Measurements from ENCODE around the gene FAU.

Gene FAU

DNA sequence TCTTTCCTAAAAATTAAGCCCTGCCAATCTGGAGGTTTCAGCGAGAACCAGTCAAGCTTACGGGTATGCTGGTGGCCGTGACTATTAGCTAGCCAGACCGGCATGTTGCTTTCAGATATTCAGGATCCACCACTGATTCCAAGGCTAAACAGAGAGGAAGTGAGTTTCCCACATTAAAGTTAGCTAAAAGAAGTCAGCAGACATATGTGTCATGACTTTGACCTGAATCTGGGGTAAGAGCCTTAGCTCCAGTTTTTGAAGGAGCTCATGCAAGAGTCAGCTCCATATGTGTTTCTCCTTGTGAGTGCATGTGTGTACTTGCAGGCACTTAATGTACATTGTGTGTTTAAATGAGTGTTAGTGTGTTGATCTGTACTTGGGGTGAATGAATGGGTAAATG, 36.5 kb downstream of the FAU start:
- no peak overlapping the region for H3K27ac ChIP-seq (ENCODE audit: low read depth, low read length)
- H3K4me3 ChIP-seq (ENCODE audit: low read depth, low read length): no peak overlapping the region
- H3K9ac ChIP-seq (ENCODE audit: low read length): no peak overlapping the region
- peaks cover 6% of the 10 kb centered on the region for H3K4me1 ChIP-seq (ENCODE audit: control insufficient read depth, insufficient read depth, low read length)
- H3K36me3 ChIP-seq (ENCODE audit: control insufficient read depth, insufficient read depth, low read length): peaks cover 66% of the 10 kb centered on the region
- H3K27me3 ChIP-seq (ENCODE audit: control insufficient read depth, insufficient read depth, low read length): no peaks in the 10 kb centered on the region
- no peaks in the 10 kb centered on the region for H3K9me3 ChIP-seq (ENCODE audit: control insufficient read depth, insufficient read depth, low read depth, low read length)

DNA sequence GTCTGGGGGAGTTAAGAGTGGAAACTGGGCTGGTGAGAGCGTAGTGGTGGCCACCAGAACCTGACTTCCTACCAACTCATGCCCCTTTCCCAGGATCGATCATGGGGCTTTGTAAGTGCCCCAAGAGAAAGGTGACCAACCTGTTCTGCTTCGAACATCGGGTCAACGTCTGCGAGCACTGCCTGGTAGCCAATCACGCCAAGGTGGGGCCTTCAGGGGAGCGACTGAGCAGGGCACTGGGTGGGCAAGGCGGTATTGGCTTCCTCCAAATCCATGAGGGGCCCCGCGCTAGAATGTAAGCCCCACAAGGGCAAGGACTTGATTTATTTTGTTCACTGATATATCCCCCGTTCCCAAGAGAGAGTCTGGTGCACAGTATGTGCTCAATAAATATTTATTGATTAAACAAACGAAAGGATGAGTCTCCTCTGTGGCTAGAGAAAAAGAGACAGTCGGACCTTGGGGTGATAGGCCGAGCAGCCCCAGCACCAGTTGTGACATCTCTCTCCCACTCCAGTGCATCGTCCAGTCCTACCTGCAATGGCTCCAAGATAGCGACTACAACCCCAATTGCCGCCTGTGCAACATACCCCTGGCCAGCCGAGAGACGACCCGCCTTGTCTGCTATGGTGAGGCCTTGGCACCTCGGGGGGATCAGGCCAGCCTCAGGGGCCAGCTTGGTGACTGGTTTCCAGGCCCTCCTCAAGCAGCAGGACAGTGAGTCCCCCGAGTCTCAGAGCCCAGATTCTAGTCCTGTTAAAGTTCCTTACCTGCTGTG, 37.1 kb downstream of the FAU start:
- Histone ChIP-seq H3K9ac (ENCODE audit: low read length) (peak overlapping the region; percentile 99), H3K9me3 (ENCODE audit: control insufficient read depth, insufficient read depth, low read depth, low read length) (no peaks in the 10 kb centered on the region), H3K4me3 (ENCODE audit: low read depth, low read length) (peak overlapping the region; percentile 98), H3K27me3 (ENCODE audit: control insufficient read depth, insufficient read depth, low read length) (no peaks in the 10 kb centered on the region), H3K4me1 (ENCODE audit: control insufficient read depth, insufficient read depth, low read length) (peaks cover 6% of the 10 kb centered on the region), H3K36me3 (ENCODE audit: control insufficient read depth, insufficient read depth, low read length) (peaks cover 70% of the 10 kb centered on the region), H3K27ac (ENCODE audit: low read depth, low read length) (no peak overlapping the region)

GRCh38 chr11:65083834-65084597, 37.9 kb downstream of the FAU start, which contains the start of the genes CDCA5 and ZFPL1:
Gene CDCA5 (minus strand): TSS chr11:65084040. CDS start chr11:65083978, 62 bp downstream.
Gene ZFPL1 (plus strand): TSS chr11:65084222. CDS start chr11:65084699, 477 bp downstream.
- no peaks in the 10 kb centered on the region for H3K9me3 ChIP-seq (ENCODE audit: control insufficient read depth, insufficient read depth, low read depth, low read length)
- peaks cover 6% of the 10 kb centered on the region for H3K4me1 ChIP-seq (ENCODE audit: control insufficient read depth, insufficient read depth, low read length)
- peak within 1 kb of the TSS; percentile 99 for H3K9ac ChIP-seq (ENCODE audit: low read length)
- peaks cover 70% of the 10 kb centered on the region for H3K36me3 ChIP-seq (ENCODE audit: control insufficient read depth, insufficient read depth, low read length)
- H3K4me3 ChIP-seq (ENCODE audit: low read depth, low read length): peak within 1 kb of the TSS; percentile 98
- peak within 1 kb of the TSS; percentile 97 for H3K27ac ChIP-seq (ENCODE audit: low read depth, low read length)
- H3K27me3 ChIP-seq (ENCODE audit: control insufficient read depth, insufficient read depth, low read length): no peaks in the 10 kb centered on the region

DNA sequence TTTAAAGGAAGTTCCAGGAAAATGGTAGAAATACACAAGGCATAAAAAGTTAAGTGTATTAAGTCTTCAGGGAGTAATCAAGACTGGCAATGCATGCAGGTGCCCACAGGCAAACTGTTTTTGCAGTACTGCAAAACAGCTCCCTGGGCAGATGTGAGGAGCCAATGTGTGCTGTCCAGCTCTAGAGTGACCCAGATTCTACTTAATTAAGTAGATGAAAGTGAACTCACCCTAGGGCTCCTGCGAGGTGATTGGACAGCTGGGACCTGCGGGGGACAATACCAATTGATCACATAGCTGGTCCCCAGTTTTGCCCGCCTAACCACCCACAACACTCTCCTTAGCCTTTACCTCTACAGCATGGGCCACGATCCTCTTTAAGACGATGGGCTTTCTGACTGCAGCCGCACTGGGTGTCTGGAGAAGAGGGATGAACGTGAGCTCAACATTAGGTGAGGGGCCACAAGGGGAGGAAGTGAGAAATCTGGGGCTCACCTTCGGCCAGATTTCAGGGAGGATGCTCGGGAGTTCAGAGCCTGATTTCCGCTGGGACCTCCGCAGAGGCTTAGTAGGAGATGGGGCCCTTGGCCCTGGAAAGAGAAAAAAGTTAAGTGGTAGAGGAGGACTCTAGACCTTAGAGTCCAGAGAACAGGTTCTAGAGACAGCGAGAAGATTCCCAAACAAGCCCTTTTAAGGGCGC, 38.6 kb downstream of the FAU start:
- Histone ChIP-seq H3K27ac (ENCODE audit: low read depth, low read length) (peak overlapping the region; percentile 97), H3K4me3 (ENCODE audit: low read depth, low read length) (peak overlapping the region; percentile 98), H3K9ac (ENCODE audit: low read length) (peak overlapping the region; percentile 99), H3K27me3 (ENCODE audit: control insufficient read depth, insufficient read depth, low read length) (no peaks in the 10 kb centered on the region), H3K36me3 (ENCODE audit: control insufficient read depth, insufficient read depth, low read length) (peaks cover 70% of the 10 kb centered on the region), H3K4me1 (ENCODE audit: control insufficient read depth, insufficient read depth, low read length) (peaks cover 6% of the 10 kb centered on the region), H3K9me3 (ENCODE audit: control insufficient read depth, insufficient read depth, low read depth, low read length) (no peaks in the 10 kb centered on the region)

DNA sequence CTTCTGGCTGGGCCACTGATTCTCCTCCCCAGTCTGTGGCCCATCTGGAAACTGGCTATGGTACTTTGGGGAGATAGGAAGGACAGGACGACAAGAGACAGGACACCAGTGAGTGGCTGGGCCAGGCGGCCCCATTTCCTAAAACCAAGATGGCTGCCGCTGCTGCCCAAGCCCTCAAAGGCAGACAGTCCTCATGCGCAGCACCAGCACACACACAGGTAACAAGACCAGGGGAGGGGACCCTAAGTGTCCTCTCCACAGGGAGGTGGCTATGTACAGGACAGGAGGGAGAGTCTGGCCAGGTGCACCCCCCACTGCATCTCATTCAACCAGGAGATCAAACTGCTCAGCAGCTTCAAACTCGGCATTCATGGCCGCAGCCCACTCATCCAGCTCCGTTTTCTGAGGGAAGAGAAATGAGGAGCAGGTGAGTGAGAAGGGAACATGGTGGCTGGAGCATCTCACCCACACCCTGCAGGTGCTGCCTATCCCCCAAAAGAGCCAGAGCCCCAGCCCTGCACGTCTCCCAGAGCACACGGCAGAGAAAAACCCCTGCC, 43.1 kb downstream of the FAU start:
- H3K9ac ChIP-seq (ENCODE audit: low read length): no peak overlapping the region
- H3K4me1 ChIP-seq (ENCODE audit: control insufficient read depth, insufficient read depth, low read length): peaks cover 6% of the 10 kb centered on the region
- H3K36me3 ChIP-seq (ENCODE audit: control insufficient read depth, insufficient read depth, low read length): peaks cover 62% of the 10 kb centered on the region
- no peaks in the 10 kb centered on the region for H3K27me3 ChIP-seq (ENCODE audit: control insufficient read depth, insufficient read depth, low read length)
- H3K27ac ChIP-seq (ENCODE audit: low read depth, low read length): no peak overlapping the region
- no peaks in the 10 kb centered on the region for H3K9me3 ChIP-seq (ENCODE audit: control insufficient read depth, insufficient read depth, low read depth, low read length)
- no peak overlapping the region for H3K4me3 ChIP-seq (ENCODE audit: low read depth, low read length)

GRCh38 chr11:65078151-65078550, 43.8 kb downstream of the FAU start:
- Histone ChIP-seq H3K4me1 (ENCODE audit: control insufficient read depth, insufficient read depth, low read length) (peaks cover 6% of the 10 kb centered on the region), H3K36me3 (ENCODE audit: control insufficient read depth, insufficient read depth, low read length) (peaks cover 62% of the 10 kb centered on the region), H3K9me3 (ENCODE audit: control insufficient read depth, insufficient read depth, low read depth, low read length) (no peaks in the 10 kb centered on the region), H3K4me3 (ENCODE audit: low read depth, low read length) (no peak overlapping the region), H3K9ac (ENCODE audit: low read length) (no peak overlapping the region), H3K27me3 (ENCODE audit: control insufficient read depth, insufficient read depth, low read length) (no peaks in the 10 kb centered on the region), H3K27ac (ENCODE audit: low read depth, low read length) (no peak overlapping the region)

DNA sequence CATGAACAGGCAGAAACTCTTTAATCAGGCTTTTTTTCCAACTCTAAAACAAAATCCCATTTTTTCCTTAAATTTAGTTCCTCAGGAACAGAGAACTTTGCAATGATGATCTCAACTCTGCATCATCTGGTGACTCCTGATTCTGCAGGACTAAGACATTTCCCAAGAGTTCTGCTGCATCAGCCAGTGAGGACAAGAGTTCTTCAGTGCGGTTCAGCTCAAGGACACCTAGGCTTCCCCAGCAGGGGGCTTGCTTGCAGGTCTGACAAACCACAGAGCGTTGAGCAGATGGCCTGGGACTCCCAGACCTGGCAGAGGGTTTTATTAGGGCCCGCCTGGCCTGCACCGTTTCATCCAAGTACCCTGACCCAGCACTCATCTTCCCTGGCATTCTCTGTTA, 44.5 kb downstream of the FAU start:
- Histone ChIP-seq H3K9ac (ENCODE audit: low read length) (no peak overlapping the region), H3K27me3 (ENCODE audit: control insufficient read depth, insufficient read depth, low read length) (no peaks in the 10 kb centered on the region), H3K27ac (ENCODE audit: low read depth, low read length) (no peak overlapping the region), H3K36me3 (ENCODE audit: control insufficient read depth, insufficient read depth, low read length) (peaks cover 56% of the 10 kb centered on the region), H3K4me1 (ENCODE audit: control insufficient read depth, insufficient read depth, low read length) (no peaks in the 10 kb centered on the region), H3K9me3 (ENCODE audit: control insufficient read depth, insufficient read depth, low read depth, low read length) (no peaks in the 10 kb centered on the region), H3K4me3 (ENCODE audit: low read depth, low read length) (no peak overlapping the region)

DNA sequence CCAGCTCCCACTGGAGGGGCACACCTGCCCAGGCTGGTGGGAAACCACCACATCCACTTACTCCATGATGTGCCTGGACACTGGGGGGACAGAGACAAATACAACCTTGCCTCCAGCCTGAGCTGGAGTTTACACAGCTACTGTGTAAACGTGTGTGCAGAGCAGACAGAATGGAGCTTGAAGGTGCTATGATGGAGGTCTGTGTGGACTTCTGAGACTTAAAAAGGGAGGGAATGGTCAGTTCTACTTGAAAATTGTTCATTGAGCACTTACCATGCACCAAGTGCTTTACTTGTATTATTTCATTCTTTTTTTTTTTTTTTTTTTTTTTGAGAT, 49.3 kb downstream of the FAU start:
- no peak overlapping the region for H3K27ac ChIP-seq (ENCODE audit: low read depth, low read length)
- no peaks in the 10 kb centered on the region for H3K4me1 ChIP-seq (ENCODE audit: control insufficient read depth, insufficient read depth, low read length)
- H3K27me3 ChIP-seq (ENCODE audit: control insufficient read depth, insufficient read depth, low read length): no peaks in the 10 kb centered on the region
- H3K36me3 ChIP-seq (ENCODE audit: control insufficient read depth, insufficient read depth, low read length): peaks cover 14% of the 10 kb centered on the region
- no peaks in the 10 kb centered on the region for H3K9me3 ChIP-seq (ENCODE audit: control insufficient read depth, insufficient read depth, low read depth, low read length)
- no peak overlapping the region for H3K9ac ChIP-seq (ENCODE audit: low read length)
- H3K4me3 ChIP-seq (ENCODE audit: low read depth, low read length): no peak overlapping the region

- H3K36me3 ChIP-seq (ENCODE audit: control insufficient read depth, insufficient read depth, low read length): peaks cover 9% of the 10 kb centered on the region
- no peaks in the 10 kb centered on the region for H3K27me3 ChIP-seq (ENCODE audit: control insufficient read depth, insufficient read depth, low read length)
- H3K9me3 ChIP-seq (ENCODE audit: control insufficient read depth, insufficient read depth, low read depth, low read length): no peaks in the 10 kb centered on the region
- no peak overlapping the region for H3K27ac ChIP-seq (ENCODE audit: low read depth, low read length)
- no peak overlapping the region for H3K4me3 ChIP-seq (ENCODE audit: low read depth, low read length)
- peaks cover 5% of the 10 kb centered on the region for H3K4me1 ChIP-seq (ENCODE audit: control insufficient read depth, insufficient read depth, low read length)
- H3K9ac ChIP-seq (ENCODE audit: low read length): no peak overlapping the region
These were observed 49.9 kb downstream of the FAU start for GRCh38 chr11:65071907-65072630.
